GM20000 (cell line): ENCODE data around the gene PARD3.

Source experiments
- DNase-seq: peaks from one replicate; pipeline ENCODE4 v3.0.0; 2012; ENCODE audit warnings: low spot score
- TF ChIP-seq, protein P1 (sequence below): IDR thresholded peaks from 2 replicates; pipeline ENCODE4 v1.5.1; 2012; ENCODE audit warnings: mild to moderate bottlenecking, control low read depth; ENCODE audit errors: extremely low read depth, missing control alignments

PARD3 gene

GRCh38 chr10:34168439-34168838 is 646.7 kb downstream of the PARD3 start:
- TF ChIP-seq, protein P1, sequence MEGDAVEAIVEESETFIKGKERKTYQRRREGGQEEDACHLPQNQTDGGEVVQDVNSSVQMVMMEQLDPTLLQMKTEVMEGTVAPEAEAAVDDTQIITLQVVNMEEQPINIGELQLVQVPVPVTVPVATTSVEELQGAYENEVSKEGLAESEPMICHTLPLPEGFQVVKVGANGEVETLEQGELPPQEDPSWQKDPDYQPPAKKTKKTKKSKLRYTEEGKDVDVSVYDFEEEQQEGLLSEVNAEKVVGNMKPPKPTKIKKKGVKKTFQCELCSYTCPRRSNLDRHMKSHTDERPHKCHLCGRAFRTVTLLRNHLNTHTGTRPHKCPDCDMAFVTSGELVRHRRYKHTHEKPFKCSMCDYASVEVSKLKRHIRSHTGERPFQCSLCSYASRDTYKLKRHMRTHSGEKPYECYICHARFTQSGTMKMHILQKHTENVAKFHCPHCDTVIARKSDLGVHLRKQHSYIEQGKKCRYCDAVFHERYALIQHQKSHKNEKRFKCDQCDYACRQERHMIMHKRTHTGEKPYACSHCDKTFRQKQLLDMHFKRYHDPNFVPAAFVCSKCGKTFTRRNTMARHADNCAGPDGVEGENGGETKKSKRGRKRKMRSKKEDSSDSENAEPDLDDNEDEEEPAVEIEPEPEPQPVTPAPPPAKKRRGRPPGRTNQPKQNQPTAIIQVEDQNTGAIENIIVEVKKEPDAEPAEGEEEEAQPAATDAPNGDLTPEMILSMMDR, result no peak
- DNase-seq, result no peak

GRCh38 chr10:34166823-34167222 is 648.3 kb downstream of the PARD3 start:
- TF ChIP-seq, protein P1, result no peak
- no peak for DNase-seq

- TF ChIP-seq, protein P1, result no peak
- no peak for DNase-seq
Measured at GRCh38 chr10:34166354-34166753, 648.7 kb downstream of the PARD3 start.

DNA sequence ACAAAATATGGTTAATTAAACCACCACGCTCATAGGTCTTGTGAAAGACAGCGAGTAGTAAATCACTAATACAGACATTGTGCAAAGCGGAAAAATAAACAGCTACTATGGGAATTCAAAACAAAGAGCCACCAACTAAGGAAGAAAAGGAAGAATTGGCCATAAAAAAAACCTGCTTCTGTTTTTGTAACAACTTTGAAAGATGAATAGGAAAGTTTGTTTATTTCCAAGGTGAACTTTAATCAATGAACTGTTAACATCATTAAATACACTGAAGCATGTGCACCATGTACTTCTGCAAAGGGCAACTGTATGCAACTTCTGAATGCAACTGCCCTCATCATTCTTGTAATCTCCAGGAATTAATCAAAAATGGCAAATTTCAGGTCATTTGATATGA is 651.1 kb downstream of the PARD3 start:
- TF ChIP-seq, protein P1, result no peak
- no peak for DNase-seq

DNA sequence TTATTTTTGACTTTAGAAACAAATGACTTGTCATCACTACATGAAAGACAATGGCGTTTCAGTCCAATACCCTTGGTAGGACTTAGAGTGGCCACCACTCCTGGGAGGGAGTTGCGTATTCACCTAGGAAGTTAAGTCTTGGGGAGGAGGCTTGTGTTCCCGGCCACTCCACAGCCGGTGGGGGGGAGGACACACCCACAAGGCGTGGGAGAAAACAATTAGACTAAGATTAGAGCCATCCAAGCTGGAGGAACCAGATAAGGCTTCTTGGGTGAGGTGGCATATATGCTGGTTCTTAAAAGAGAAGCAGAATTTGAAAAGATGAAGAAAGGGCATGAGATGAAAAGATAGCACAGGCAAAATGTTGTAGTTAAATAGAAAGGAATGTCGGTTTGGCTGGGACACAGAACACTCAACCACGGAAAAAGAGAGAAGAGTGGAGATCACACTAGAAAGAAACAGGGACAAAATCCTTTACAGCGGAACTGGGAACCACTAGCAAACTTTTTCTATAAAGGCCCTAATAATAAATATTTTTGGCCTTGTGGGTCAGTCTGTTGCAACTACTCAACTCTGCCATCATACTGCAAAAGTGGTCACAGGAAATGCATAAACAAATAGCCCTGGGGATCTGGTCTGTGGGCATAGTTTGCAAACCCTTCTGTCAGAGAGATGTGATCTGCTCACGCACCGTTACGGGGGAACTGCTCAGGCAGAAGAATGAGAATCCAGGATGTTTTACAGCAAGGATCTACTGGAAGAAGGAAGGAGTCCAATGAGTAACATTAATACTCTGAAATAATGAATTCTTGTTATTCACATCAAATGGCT is 651.8 kb downstream of the PARD3 start:
- DNase-seq, result no peak
- TF ChIP-seq, protein P1, result no peak

DNA sequence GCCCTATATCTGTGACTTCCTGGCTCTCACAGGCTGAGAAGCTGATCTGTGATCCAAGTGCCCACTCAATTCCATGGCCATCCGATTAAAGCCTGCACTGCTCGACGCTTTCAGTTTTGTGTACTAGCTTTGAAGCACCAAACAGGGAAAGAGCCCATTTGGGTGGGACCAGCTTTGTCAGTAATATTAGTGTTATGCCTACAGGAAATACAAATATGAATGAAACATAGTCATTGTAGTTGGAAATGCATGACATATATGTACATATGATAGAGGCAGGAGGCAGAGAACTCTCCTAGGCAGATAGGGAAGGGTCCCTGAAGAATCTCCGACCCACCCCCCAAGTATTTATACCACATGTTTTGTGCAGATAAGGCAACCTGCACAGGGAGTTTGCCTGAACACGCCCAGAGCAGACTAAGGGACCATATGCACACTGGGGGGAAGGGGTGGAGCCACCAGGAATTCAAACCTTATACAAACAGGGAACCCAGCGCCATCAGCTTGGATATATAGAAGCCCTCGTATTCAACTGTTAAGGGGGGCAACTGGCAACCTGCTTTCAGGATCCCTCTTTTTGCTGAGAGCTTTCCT is 653.2 kb downstream of the PARD3 start:
- TF ChIP-seq, protein P1, result no peak

DNA sequence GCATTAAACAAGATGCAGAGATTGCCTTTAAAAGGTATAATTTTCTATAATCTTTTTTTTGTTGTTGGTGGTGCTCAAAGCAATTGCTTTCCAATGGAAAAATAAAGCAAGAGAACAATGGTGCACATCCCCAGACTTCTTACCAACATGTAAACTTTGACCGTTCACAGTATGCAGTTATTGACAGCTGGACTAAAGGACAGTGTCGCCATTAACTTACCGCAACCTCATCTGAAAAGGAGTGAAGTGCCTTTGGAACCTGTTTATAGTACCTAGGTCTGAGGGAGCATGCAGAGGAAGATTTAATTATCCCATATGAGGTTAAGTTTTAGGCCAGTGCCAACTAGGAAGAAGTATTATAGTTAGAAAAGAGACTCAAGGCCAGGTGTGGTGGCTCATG is 654.5 kb downstream of the PARD3 start:
- no peak for DNase-seq

More for the DNA sequence above, 653.2 kb downstream of the PARD3 start:
- DNase-seq, result no peak

More for the DNA sequence above, 654.5 kb downstream of the PARD3 start:
- TF ChIP-seq, protein P1, result no peak
